ENCODE measurements around the gene MSLN.

MSLN gene

GRCh38 chr16:722835-723633 is 37.5 kb upstream of the MSLN start:
- DNase-seq (ENCODE audit: low spot score) (no peak), FAIRE-seq (no peak)

DNA sequence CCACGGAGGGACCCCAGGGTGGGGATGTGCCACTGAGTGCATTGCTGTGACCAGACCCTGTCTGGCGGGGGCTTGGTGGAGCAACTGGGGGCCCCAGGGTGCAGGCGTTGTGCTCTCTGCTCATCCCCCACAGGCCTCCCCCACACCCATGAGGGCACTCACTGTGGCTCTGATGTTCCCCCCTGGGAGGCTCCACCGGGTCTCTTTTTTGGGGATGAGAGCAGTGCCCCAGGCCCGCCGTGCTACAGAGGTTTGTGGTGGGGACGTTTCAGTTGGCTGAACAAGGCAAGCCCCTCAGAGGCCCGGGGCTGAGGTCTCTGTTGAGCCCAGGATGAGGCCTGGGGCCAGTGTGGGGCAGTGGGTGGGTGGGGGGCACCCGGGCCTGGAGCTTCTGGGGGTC is 36.8 kb upstream of the MSLN start:
- DNase-seq (ENCODE audit: low spot score) (no peak), FAIRE-seq (no peak)

DNA sequence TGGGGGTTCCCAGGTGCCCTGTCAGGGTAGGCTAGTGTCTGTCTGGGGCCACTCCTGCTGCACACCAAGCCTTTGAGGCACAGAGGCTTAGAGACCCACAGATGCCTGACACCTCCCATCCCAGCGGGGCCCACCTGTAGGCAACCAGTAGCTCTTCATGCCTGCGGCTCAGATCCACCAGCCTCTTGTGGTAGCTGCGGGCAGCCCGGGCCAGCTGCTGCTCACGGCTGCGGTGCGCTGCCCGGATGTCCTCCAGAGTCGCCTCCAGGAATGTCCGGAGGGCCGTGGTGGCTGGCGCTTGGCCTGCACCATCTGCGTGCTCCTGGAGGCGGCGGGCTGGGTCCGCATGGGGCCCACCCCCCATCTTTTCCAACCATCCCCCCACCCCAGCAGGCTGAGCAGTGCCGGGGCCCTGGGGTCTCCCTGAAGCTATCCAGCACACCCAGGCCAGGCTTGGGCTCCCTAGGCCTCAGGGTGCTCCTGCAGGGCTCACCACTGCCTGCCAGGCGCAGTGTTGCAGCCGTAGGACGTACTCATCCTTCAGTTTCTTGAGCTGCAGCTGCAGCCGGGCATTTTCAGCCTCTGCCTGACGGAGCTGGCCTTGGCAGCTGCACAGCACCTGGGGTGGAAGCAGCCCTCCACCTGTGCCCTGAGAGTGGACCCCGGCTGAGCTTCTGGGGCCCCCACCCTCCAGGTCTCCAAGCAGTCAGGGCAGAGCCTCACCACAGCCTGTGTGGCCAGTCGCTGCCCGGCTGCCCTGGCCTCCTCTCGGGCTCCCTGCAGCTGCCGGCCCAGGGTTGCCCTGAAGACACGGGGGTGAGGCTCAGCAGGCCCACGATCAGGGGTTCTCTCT is 36.1 kb upstream of the MSLN start:
- FAIRE-seq (no peak), DNase-seq (ENCODE audit: low spot score) (no peak)

DNA sequence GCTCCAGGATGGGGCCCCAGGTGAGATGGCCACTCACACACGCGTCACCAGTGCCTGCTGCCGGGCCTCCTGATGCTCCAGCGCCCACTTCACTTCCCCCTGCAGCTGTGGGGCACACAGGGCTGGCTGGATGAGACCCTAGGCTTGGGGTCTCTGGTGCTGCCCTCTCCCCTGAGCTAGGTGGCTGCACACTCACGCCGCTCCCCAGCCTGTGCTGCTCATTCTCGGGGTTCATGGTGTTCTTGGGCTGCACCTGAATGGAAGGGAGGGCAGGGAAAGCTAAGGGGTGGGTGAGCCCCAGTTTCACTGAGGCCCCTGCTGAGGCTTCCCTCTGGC is 35.5 kb upstream of the MSLN start:
- FAIRE-seq (no peak), DNase-seq (ENCODE audit: low spot score) (no peak)

- no peak for DNase-seq (ENCODE audit: low spot score)
- FAIRE-seq = no peak
These were observed 34.9 kb upstream of the MSLN start for GRCh38 chr16:725463-726187.

DNA sequence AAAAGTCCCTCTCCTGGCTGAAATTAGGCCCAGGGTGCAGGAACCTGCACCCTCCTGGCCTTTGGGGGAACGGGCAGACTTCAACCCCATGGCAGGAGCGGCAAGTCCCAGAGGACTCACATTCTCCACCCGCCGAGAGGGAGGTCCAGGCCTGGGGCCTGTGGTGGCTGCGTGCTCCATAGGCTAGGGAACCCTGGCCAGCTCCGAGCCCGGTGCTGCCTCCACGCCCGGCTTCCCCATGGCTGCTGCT is 34.4 kb upstream of the MSLN start:
- FAIRE-seq (no peak), DNase-seq (ENCODE audit: low spot score) (no peak)

- peak; percentile 40 for DNase-seq (ENCODE audit: low spot score)
- FAIRE-seq = no peak
These were observed 33.9 kb upstream of the MSLN start, which contains the start of the genes CCDC78 and HAGHL for GRCh38 chr16:726438-727290. CCDC78 (minus strand) TSS chr16:726443; CDS start chr16:726367, 76 bp downstream. HAGHL (plus strand) TSS chr16:727106; CDS start chr16:727510, 404 bp downstream.

DNA sequence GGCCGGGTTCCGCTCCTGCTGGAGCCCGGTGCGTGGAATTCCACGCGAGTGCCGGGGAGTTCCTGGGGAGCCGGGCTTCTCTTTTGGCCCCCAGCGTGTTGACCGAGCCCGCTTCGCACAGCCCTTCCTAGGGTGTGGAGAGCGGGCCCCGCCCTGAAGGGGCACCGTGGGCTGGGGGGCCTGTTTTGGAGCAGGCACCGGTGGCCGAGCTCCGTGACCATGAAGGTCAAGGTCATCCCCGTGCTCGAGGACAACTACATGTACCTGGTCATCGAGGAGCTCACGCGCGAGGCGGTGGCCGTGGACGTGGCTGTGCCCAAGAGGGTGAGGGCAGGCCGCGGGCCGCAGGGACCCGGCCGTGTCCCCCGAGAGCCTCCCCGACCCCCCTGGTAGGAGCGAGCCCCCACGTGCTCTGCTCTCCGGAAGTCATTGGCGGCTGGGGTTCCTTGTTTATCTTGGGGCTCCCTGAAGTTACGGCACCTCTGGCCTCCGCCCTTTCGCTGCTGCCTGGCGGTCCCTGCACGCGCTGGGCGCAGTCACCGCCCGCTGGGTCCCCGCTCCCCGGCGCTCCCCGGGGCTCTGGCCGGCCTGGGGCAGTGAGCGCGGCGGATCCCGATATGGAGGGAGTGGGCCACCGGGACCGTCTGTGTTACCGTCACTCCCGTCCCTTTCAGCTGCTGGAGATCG is 33.1 kb upstream of the MSLN start:
- no peak for DNase-seq (ENCODE audit: low spot score)
- no peak for FAIRE-seq

DNA sequence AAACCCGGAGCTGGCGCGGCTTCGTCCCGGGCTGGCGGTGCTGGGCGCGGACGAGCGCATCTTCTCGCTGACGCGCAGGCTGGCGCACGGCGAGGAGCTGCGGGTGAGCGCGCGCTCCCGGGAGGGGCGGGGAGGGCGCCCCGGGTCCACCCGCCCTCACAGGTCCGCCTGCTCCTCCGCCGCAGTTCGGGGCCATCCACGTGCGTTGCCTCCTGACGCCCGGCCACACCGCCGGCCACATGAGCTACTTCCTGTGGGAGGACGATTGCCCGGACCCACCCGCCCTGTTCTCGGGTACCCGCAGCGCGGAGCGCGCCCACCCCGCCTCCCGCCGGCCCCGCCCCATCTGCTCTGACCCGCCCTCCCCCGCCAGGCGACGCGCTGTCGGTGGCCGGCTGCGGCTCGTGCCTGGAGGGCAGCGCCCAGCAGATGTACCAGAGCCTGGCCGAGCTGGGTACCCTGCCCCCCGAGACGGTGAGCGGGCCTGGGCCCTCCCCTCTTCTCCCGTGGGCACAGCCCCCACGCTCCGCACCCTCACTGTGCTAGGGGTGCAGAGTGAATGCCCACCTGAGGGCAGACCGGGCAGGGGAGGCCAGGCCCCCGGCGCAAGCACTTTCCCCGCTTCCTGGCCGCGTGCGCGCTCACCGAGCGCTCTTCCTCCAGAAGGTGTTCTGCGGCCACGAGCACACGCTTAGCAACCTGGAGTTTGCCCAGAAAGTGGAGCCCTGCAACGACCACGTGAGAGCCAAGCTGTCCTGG is 32.2 kb upstream of the MSLN start:
- FAIRE-seq (no peak), DNase-seq (ENCODE audit: low spot score) (peak; percentile 80)

DNA sequence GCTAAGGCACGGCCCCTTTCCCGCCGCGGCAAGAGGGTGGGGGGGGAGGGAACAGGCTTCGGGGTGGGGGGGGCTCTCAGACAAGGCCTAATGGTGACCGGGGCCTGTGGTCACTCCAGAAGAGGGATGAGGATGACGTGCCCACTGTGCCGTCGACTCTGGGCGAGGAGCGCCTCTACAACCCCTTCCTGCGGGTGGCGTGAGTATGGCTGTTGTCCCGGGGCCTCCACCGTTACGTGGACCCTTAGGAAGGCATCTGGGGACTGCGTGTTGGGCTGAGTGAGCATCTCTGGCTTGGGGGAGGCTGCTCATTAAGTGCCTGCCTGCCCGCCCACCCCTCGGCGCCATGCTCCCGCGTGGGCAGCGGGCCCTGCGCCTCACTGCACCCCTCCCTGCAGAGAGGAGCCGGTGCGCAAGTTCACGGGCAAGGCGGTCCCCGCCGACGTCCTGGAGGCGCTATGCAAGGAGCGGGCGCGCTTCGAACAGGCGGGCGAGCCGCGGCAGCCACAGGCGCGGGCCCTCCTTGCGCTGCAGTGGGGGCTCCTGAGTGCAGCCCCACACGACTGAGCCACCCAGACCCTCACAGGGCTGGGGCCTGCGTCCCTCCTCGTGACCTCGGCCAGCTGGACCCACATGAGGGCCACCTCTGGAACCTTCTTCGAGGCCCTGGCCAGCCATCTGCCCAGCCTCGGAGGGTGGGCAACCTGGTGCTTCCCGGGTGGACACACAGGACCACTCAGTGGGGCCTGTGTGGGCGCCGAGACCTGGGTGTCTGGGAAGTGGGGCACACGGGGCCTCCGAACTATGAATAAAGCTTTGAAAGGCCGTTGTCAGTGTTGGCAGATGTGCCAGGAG is 31.4 kb upstream of the MSLN start:
- DNase-seq (ENCODE audit: low spot score) (no peak), FAIRE-seq (no peak)

GRCh38 chr16:729768-730665 is 30.5 kb upstream of the MSLN start:
- DNase-seq (ENCODE audit: low spot score) (no peak), FAIRE-seq (no peak)

DNA sequence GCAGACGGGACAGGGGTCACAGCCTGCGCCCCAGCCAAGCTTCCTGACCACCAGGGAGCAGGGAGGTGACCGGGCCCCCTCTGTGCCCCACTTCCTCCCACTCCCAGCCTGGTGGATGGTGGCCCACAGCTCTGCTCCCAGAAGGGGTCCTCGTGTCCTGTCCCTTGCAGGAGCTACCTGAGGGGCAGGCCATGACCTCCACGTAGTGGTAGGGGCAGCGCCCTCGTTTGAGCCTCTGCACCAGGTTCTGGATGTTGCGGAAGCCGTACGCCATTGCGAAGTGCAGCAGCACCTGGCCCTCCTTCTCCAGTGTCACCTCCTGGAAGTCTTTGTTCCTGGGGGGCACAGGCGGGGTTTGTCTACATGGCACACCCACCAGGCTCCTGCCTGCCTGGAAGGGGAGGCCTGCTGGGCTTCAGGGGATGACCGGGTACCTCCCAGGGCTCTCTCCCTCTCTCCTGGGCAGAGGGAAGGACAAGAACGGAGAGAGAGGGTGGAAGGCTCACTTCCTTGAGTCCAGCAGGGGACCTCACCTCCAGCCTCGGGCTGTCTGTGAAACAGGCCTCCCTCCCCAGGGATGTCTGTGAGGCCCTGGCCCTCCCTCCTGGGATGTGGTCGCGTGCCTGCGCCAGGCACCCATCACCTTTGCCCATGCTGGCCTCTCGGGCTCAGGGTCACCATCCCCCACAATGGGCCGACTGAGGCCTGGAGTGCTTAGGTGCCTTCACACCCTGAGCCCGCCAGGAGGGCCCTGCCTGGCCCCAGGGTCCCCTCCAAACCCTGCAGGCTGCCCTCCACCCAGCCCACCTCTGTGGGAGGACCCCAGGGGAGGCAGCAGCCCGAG is 29.6 kb upstream of the MSLN start:
- FAIRE-seq (no peak), DNase-seq (ENCODE audit: low spot score) (no peak)

GRCh38 chr16:732332-732731 is 28.2 kb upstream of the MSLN start:
- no peak for FAIRE-seq
- no peak for DNase-seq (ENCODE audit: low spot score)

DNA sequence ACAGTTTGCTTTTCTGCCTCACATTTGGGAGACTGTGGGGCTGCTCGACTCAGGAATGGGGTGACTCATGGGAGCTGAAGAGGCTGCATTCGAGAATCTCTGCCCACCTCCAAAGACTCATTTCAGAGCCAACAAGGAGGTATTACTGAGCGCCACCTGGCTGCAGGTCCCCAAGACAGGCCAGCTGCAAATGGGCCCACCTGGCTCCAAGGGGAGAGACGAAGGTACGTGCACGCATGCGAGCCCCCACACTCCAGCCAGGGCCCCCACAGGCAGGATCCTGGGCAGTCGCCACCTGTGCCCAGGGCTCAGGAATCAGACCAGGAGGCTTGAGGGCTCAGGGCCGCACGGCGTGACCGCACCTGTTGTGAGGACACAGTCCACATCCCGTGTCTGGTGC is 27.6 kb upstream of the MSLN start:
- no peak for DNase-seq (ENCODE audit: low spot score)

DNA sequence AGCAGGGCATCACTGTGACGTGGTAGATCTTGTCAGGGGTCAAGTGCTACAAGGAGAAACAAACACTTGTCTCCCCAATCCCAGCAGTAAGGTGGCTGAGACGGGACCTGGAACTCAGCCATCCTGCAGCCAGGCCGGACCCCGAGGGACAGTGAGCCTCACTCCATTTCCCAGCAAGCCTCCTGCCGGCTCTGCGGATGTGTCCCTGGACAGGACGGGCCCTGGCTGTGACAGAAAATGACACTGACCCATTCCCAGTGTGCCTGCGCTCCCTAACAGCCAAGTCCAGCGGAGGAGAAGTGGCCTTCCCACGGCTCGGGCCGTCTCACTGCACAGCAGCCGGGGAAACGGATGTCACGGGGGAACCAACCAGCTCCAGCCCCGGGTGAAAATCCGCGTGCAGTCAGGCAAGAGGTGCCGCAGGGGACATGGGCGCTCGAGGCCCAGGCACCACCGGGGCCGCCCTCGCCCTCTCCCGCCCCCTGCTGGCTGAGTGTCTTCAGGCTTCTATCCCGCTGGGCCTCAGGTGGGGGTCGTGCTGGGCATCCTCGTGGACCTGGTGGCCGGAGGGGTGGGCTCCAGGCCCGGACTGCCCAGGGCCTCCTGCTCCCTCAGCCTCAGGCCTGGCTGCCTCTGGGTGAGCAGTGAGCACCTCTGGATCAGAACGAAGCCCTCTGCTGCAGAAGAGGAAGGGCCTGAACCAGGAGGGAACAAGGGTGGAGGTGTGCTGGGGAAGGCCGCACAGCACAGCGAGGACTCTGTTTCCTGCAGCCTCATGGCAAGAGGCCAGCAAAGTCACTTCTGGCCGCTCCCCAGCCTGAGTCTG is 26.9 kb upstream of the MSLN start:
- DNase-seq (ENCODE audit: low spot score) (no peak), FAIRE-seq (no peak)

More for the DNA sequence above, 27.6 kb upstream of the MSLN start:
- FAIRE-seq = no peak

Data from RCC 7860 (cell line).